ENCODE results near the gene KCNE5. TPM values are rescaled to one million over a fixed set of nuclear protein-coding genes. Genes with fewer than 3 reads are reported as not detected.
"Not testable (repeated sequence)": the region's sequence is repeated elsewhere in the genome, so short reads cannot be mapped to it uniquely, and the experiment has no call there.

The KCNE5 gene
- total and polyA plus RNA-seq, 5 donors from 2014 or later, result not detected

GRCh38 chrX:109601486-109601885 is 23.5 kb downstream of the KCNE5 start:
- H3K4me1 Mint-ChIP-seq, result no peaks in the 10 kb centered on the region
- Histone ChIP-seq H3K27ac (ENCODE audit: insufficient read depth, low read length, poor library complexity, severe bottlenecking) (no peak overlapping the region), H3K36me3 (ENCODE audit: control insufficient read depth, insufficient read depth, low read length) (no peaks in the 10 kb centered on the region), H3K27me3 (ENCODE audit: control insufficient read depth, insufficient read depth, low read length) (no peaks in the 10 kb centered on the region), H3K4me3 (ENCODE audit: low read depth, low read length) (no peak overlapping the region), H3K4me1 (ENCODE audit: control insufficient read depth, insufficient read depth, low read length, poor library complexity, severe bottlenecking) (no peaks in the 10 kb centered on the region), H3K9me3 (ENCODE audit: control insufficient read depth in 2 of 2, low read length in 2 of 2) (no peaks in the 10 kb centered on the region)
- H3K36me3 Mint-ChIP-seq, result no peaks in the 10 kb centered on the region
- DNase-seq, result no peak
- H3K27me3 Mint-ChIP-seq, result peaks cover 24% of the 10 kb centered on the region
- ATAC-seq (ENCODE audit: low read depth in 2 of 2), result no peak
- no peak overlapping the region for H3K27ac Mint-ChIP-seq
- no peak overlapping the region for H3K4me3 Mint-ChIP-seq
- H3K9me3 Mint-ChIP-seq, result peaks cover 0 to 4% (median 0%) of the 10 kb centered on the region in 7 donors

GRCh38 chrX:109600237-109600651 is 24.7 kb downstream of the KCNE5 start:
- Mint-ChIP-seq H3K4me3 (no peak overlapping the region), H3K4me1 (no peaks in the 10 kb centered on the region), H3K36me3 (no peaks in the 10 kb centered on the region), H3K27me3 (peaks cover 24% of the 10 kb centered on the region), H3K9me3 (peaks cover 0 to 3% (median 0%) of the 10 kb centered on the region in 7 donors), H3K27ac (no peak overlapping the region)
- Histone ChIP-seq H3K27me3 (ENCODE audit: control insufficient read depth, insufficient read depth, low read length) (no peaks in the 10 kb centered on the region), H3K4me3 (ENCODE audit: low read depth, low read length) (no peak overlapping the region), H3K4me1 (ENCODE audit: control insufficient read depth, insufficient read depth, low read length, poor library complexity, severe bottlenecking) (no peaks in the 10 kb centered on the region), H3K9me3 (ENCODE audit: control insufficient read depth in 2 of 2, low read length in 2 of 2) (no peaks in the 10 kb centered on the region), H3K27ac (ENCODE audit: insufficient read depth, low read length, poor library complexity, severe bottlenecking) (no peak overlapping the region), H3K36me3 (ENCODE audit: control insufficient read depth, insufficient read depth, low read length) (no peaks in the 10 kb centered on the region)
- DNase-seq, result no peak
- ATAC-seq (ENCODE audit: low read depth in 2 of 2), result no peak

GRCh38 chrX:109596015-109596414 is 29.0 kb downstream of the KCNE5 start:
- Mint-ChIP-seq H3K4me3 (no peak overlapping the region), H3K9me3 (peaks cover 0 to 1% (median 0%) of the 10 kb centered on the region in 7 donors), H3K36me3 (no peaks in the 10 kb centered on the region), H3K27me3 (peaks cover 3% of the 10 kb centered on the region), H3K27ac (no peak overlapping the region), H3K4me1 (no peaks in the 10 kb centered on the region)
- Histone ChIP-seq H3K9me3 (ENCODE audit: control insufficient read depth in 2 of 2, low read length in 2 of 2) (no peaks in the 10 kb centered on the region), H3K4me1 (ENCODE audit: control insufficient read depth, insufficient read depth, low read length, poor library complexity, severe bottlenecking) (no peaks in the 10 kb centered on the region), H3K27me3 (ENCODE audit: control insufficient read depth, insufficient read depth, low read length) (no peaks in the 10 kb centered on the region), H3K36me3 (ENCODE audit: control insufficient read depth, insufficient read depth, low read length) (no peaks in the 10 kb centered on the region), H3K4me3 (ENCODE audit: low read depth, low read length) (no peak overlapping the region), H3K27ac (ENCODE audit: insufficient read depth, low read length, poor library complexity, severe bottlenecking) (no peak overlapping the region)
- no peak for ATAC-seq (ENCODE audit: low read depth in 2 of 2)
- DNase-seq, result no peak

- H3K4me1 Mint-ChIP-seq, result no peaks in the 10 kb centered on the region
- H3K4me3 Mint-ChIP-seq, result no peak overlapping the region
- H3K27me3 Mint-ChIP-seq, result peaks cover 5% of the 10 kb centered on the region
- no peaks in the 10 kb centered on the region for H3K9me3 Mint-ChIP-seq
- Histone ChIP-seq H3K27ac (ENCODE audit: insufficient read depth, low read length, poor library complexity, severe bottlenecking) (no peak overlapping the region), H3K4me1 (ENCODE audit: control insufficient read depth, insufficient read depth, low read length, poor library complexity, severe bottlenecking) (no peaks in the 10 kb centered on the region), H3K36me3 (ENCODE audit: control insufficient read depth, insufficient read depth, low read length) (no peaks in the 10 kb centered on the region), H3K27me3 (ENCODE audit: control insufficient read depth, insufficient read depth, low read length) (no peaks in the 10 kb centered on the region), H3K9me3 (ENCODE audit: control insufficient read depth in 2 of 2, low read length in 2 of 2) (no peaks in the 10 kb centered on the region), H3K4me3 (ENCODE audit: low read depth, low read length) (no peak overlapping the region)
- DNase-seq (no peak), ATAC-seq (ENCODE audit: low read depth in 2 of 2) (no peak)
- H3K27ac Mint-ChIP-seq, result no peak overlapping the region
- no peaks in the 10 kb centered on the region for H3K36me3 Mint-ChIP-seq
Observed at GRCh38 chrX:109590176-109590575, 34.8 kb downstream of the KCNE5 start.

GRCh38 chrX:109585488-109585887 is 39.5 kb downstream of the KCNE5 start:
- no peak overlapping the region for H3K4me3 ChIP-seq (ENCODE audit: low read depth, low read length)
- peaks cover 2% of the 10 kb centered on the region for H3K27me3 ChIP-seq (ENCODE audit: control insufficient read depth, insufficient read depth, low read length)
- Mint-ChIP-seq H3K9me3 (no peaks in the 10 kb centered on the region), H3K36me3 (no peaks in the 10 kb centered on the region), H3K4me1 (no peaks in the 10 kb centered on the region), H3K27me3 (no peaks in the 10 kb centered on the region), H3K4me3 (no peak overlapping the region), H3K27ac (no peak overlapping the region)
- DNase-seq (no peak), ATAC-seq (ENCODE audit: low read depth in 2 of 2) (no peak)
- H3K36me3 ChIP-seq (ENCODE audit: control insufficient read depth, insufficient read depth, low read length), result no peaks in the 10 kb centered on the region
- H3K9me3 ChIP-seq (ENCODE audit: control insufficient read depth in 2 of 2, low read length in 2 of 2), result no peaks in the 10 kb centered on the region
- no peaks in the 10 kb centered on the region for H3K4me1 ChIP-seq (ENCODE audit: control insufficient read depth, insufficient read depth, low read length, poor library complexity, severe bottlenecking)
- no peak overlapping the region for H3K27ac ChIP-seq (ENCODE audit: insufficient read depth, low read length, poor library complexity, severe bottlenecking)

- peaks cover 7% of the 10 kb centered on the region for H3K27me3 Mint-ChIP-seq
- no peaks in the 10 kb centered on the region for H3K4me1 ChIP-seq (ENCODE audit: control insufficient read depth, insufficient read depth, low read length, poor library complexity, severe bottlenecking)
- ATAC-seq (ENCODE audit: low read depth in 2 of 2) (no peak), DNase-seq (no peak)
- H3K36me3 ChIP-seq (ENCODE audit: control insufficient read depth, insufficient read depth, low read length), result no peaks in the 10 kb centered on the region
- H3K4me3 Mint-ChIP-seq, result no peak overlapping the region
- H3K36me3 Mint-ChIP-seq, result no peaks in the 10 kb centered on the region
- H3K27ac ChIP-seq (ENCODE audit: insufficient read depth, low read length, poor library complexity, severe bottlenecking), result no peak overlapping the region
- H3K4me1 Mint-ChIP-seq, result no peaks in the 10 kb centered on the region
- H3K9me3 Mint-ChIP-seq, result peaks cover 0 to 5% (median 0%) of the 10 kb centered on the region in 7 donors
- no peak overlapping the region for H3K4me3 ChIP-seq (ENCODE audit: low read depth, low read length)
- H3K9me3 ChIP-seq (ENCODE audit: control insufficient read depth in 2 of 2, low read length in 2 of 2), result no peaks in the 10 kb centered on the region
- no peak overlapping the region for H3K27ac Mint-ChIP-seq
- H3K27me3 ChIP-seq (ENCODE audit: control insufficient read depth, insufficient read depth, low read length), result peaks cover 2% of the 10 kb centered on the region
Observed at GRCh38 chrX:109578916-109579315, 46.1 kb downstream of the KCNE5 start.

GRCh38 chrX:109577055-109577454 is 47.9 kb downstream of the KCNE5 start:
- Histone ChIP-seq H3K27me3 (ENCODE audit: control insufficient read depth, insufficient read depth, low read length) (peaks cover 2% of the 10 kb centered on the region), H3K4me1 (ENCODE audit: control insufficient read depth, insufficient read depth, low read length, poor library complexity, severe bottlenecking) (no peaks in the 10 kb centered on the region), H3K36me3 (ENCODE audit: control insufficient read depth, insufficient read depth, low read length) (no peaks in the 10 kb centered on the region), H3K27ac (ENCODE audit: insufficient read depth, low read length, poor library complexity, severe bottlenecking) (no peak overlapping the region), H3K4me3 (ENCODE audit: low read depth, low read length) (no peak overlapping the region), H3K9me3 (ENCODE audit: control insufficient read depth in 2 of 2, low read length in 2 of 2) (no peaks in the 10 kb centered on the region)
- ATAC-seq (ENCODE audit: low read depth in 2 of 2) (no peak), DNase-seq (no peak)
- H3K27me3 Mint-ChIP-seq, result peaks cover 7% of the 10 kb centered on the region
- H3K27ac Mint-ChIP-seq, result no peak overlapping the region
- H3K4me1 Mint-ChIP-seq, result no peaks in the 10 kb centered on the region
- H3K4me3 Mint-ChIP-seq, result no peak overlapping the region
- no peaks in the 10 kb centered on the region for H3K36me3 Mint-ChIP-seq
- peaks cover 0 to 5% (median 0%) of the 10 kb centered on the region in 7 donors for H3K9me3 Mint-ChIP-seq

- H3K9me3 ChIP-seq (ENCODE audit: control insufficient read depth in 2 of 2, low read length in 2 of 2); ATAC-seq (ENCODE audit: low read depth in 2 of 2); H3K27me3 ChIP-seq (ENCODE audit: control insufficient read depth, insufficient read depth, low read length); H3K4me3 Mint-ChIP-seq; H3K36me3 ChIP-seq (ENCODE audit: control insufficient read depth, insufficient read depth, low read length); H3K27ac Mint-ChIP-seq; H3K9me3 Mint-ChIP-seq; H3K4me1 ChIP-seq (ENCODE audit: control insufficient read depth, insufficient read depth, low read length, poor library complexity, severe bottlenecking); H3K4me3 ChIP-seq (ENCODE audit: low read depth, low read length); H3K36me3 Mint-ChIP-seq; DNase-seq; H3K4me1 Mint-ChIP-seq; H3K27ac ChIP-seq (ENCODE audit: insufficient read depth, low read length, poor library complexity, severe bottlenecking); H3K27me3 Mint-ChIP-seq: not testable (repeated sequence)
Observed at GRCh38 chrX:109576083-109576482, 48.9 kb downstream of the KCNE5 start.

All from CD4-positive, CD25-positive, alpha-beta regulatory T cell (primary cell).